Mesendoderm (in vitro differentiated cells): ENCODE data around the gene RTN3.

Experiments used
- DNase-seq: peaks from one replicate; pipeline ENCODE4 v3.0.0; 2013
- H2AK5ac ChIP-seq: 2 replicates; pipeline ENCODE4 v1.6.1; 2013; ENCODE audit warnings: low read length, inconsistent platforms
- H2BK120ac ChIP-seq: 2 replicates; pipeline ENCODE4 v1.6.1; 2013; ENCODE audit warnings: low read depth, mild to moderate bottlenecking, low read length, moderate library complexity, mixed read lengths
- H2BK15ac ChIP-seq: replicated peaks from 2 replicates; pipeline ENCODE4 v1.6.1; 2013; ENCODE audit warnings: low read depth, mild to moderate bottlenecking, moderate library complexity
- H2BK5ac ChIP-seq: 2 replicates; pipeline ENCODE4 v1.6.1; 2013; ENCODE audit warnings: low read length, inconsistent platforms
- H3K18ac ChIP-seq: 2 replicates; pipeline ENCODE4 v1.6.1; 2013; ENCODE audit warnings: mild to moderate bottlenecking, low read length, mixed read lengths
- H3K23ac ChIP-seq: one replicate; pipeline ENCODE4 v1.6.1; 2013; ENCODE audit warnings: low read length
- H3K27ac ChIP-seq: 2 replicates; pipeline ENCODE4 v1.5.1; 2013; ENCODE audit warnings: low read depth, mild to moderate bottlenecking, inconsistent platforms, low read length, moderate library complexity
- H3K27me3 ChIP-seq: 2 replicates; pipeline ENCODE4 v1.6.1; 2013; ENCODE audit warnings: low read length, control low read depth, mild to moderate bottlenecking, inconsistent platforms; ENCODE audit not compliant: insufficient read depth, poor library complexity
- H3K36me3 ChIP-seq: 2 replicates; pipeline ENCODE4 v1.6.1; 2013; ENCODE audit warnings: low read length, inconsistent platforms; ENCODE audit not compliant: control insufficient read depth, insufficient read depth
- H3K4ac ChIP-seq: one replicate; pipeline ENCODE4 v1.6.1; 2013; ENCODE audit warnings: low read depth, mild to moderate bottlenecking, low read length, moderate library complexity
- H3K4me1 ChIP-seq: 2 replicates; pipeline ENCODE4 v1.6.1; 2013; ENCODE audit warnings: low read depth, low read length, inconsistent platforms; ENCODE audit not compliant: control insufficient read depth
- H3K4me2 ChIP-seq: 2 replicates; pipeline ENCODE4 v1.6.1; 2013; ENCODE audit warnings: low read length
- H3K4me3 ChIP-seq: 2 replicates; pipeline ENCODE4 v1.5.1; 2013; ENCODE audit warnings: mild to moderate bottlenecking, low read length
- H3K56ac ChIP-seq: one replicate; pipeline ENCODE4 v1.6.1; 2013; ENCODE audit warnings: low read length
- H3K79me1 ChIP-seq: 2 replicates; pipeline ENCODE4 v1.6.1; 2013; ENCODE audit warnings: low read length, inconsistent platforms
- H3K79me2 ChIP-seq: 2 replicates; pipeline ENCODE4 v1.6.1; 2013; ENCODE audit warnings: mild to moderate bottlenecking, low read length; ENCODE audit not compliant: control insufficient read depth, insufficient read depth
- H3K9ac ChIP-seq: 2 replicates; pipeline ENCODE4 v1.6.1; 2013; ENCODE audit warnings: low read length, inconsistent platforms
- H4K5ac ChIP-seq: one replicate; pipeline ENCODE4 v1.6.1; 2013; ENCODE audit warnings: low read length
- H4K8ac ChIP-seq: one replicate; pipeline ENCODE4 v1.6.1; 2013; ENCODE audit warnings: low read depth, mild to moderate bottlenecking, control low read depth, low read length, moderate library complexity
- WGBS: extraction: QIAGEN DNeasy Blood & Tissue Kit; methylation state at CpG from one replicate; pipeline ENCODE4 v1.1.7; 2013; ENCODE audit warnings: low lambda C conversion rate, missing lambda C conversion rate; ENCODE audit not compliant: insufficient coverage; ENCODE audit errors: extremely low coverage; 5-methylcytosine and 5-hydroxymethylcytosine counted together

Gene RTN3

GRCh38 chr11:63708764-63709163, 27.5 kb downstream of the RTN3 start:
- DNase-seq, result no peak
- Histone ChIP-seq H3K56ac (no peak overlapping the region), H3K9ac (no peak overlapping the region), H3K4me1 (no peaks in the 10 kb centered on the region), H3K4ac (no peak overlapping the region), H3K18ac (no peak overlapping the region), H3K27me3 (no peaks in the 10 kb centered on the region), H3K4me2 (no peak overlapping the region), H3K4me3 (no peak overlapping the region), H4K8ac (no peak overlapping the region), H3K36me3 (no peaks in the 10 kb centered on the region), H3K23ac (no peak overlapping the region), H2BK15ac (no peak overlapping the region), H3K27ac (no peak overlapping the region), H3K79me2 (peaks cover 12% of the 10 kb centered on the region), H4K5ac (no peak overlapping the region), H2AK5ac (no peak overlapping the region), H3K79me1 (peaks cover 3% of the 10 kb centered on the region), H2BK5ac (no peak overlapping the region), H2BK120ac (no peak overlapping the region)
- WGBS, result no CpG with 5 or more reads among the region's 1 CpG

- no CpG with 5 or more reads among the region's 3 CpGs for WGBS
- H2AK5ac ChIP-seq, result no peak overlapping the region
- DNase-seq, result no peak
These were observed 28.1 kb downstream of the RTN3 start for GRCh38 chr11:63709336-63709884.

GRCh38 chr11:63710476-63711217, 29.3 kb downstream of the RTN3 start:
- Histone ChIP-seq H4K5ac (no peak overlapping the region), H2AK5ac (no peak overlapping the region), H3K4me2 (no peak overlapping the region), H3K18ac (no peak overlapping the region), H3K56ac (no peak overlapping the region), H2BK120ac (no peak overlapping the region), H3K36me3 (no peaks in the 10 kb centered on the region), H3K27ac (no peak overlapping the region), H3K4ac (no peak overlapping the region), H3K79me2 (peaks cover 10% of the 10 kb centered on the region), H4K8ac (no peak overlapping the region), H3K79me1 (peaks cover 3% of the 10 kb centered on the region), H2BK5ac (no peak overlapping the region), H2BK15ac (no peak overlapping the region), H3K23ac (no peak overlapping the region), H3K4me3 (no peak overlapping the region), H3K9ac (no peak overlapping the region), H3K4me1 (no peaks in the 10 kb centered on the region), H3K27me3 (no peaks in the 10 kb centered on the region)
- WGBS, result no CpG with 5 or more reads among the region's 11 CpGs
- peak; percentile 89 for DNase-seq

More at GRCh38 chr11:63709336-63709884, 28.1 kb downstream of the RTN3 start:
- Histone ChIP-seq H2BK5ac (no peak overlapping the region), H2BK120ac (no peak overlapping the region), H4K5ac (no peak overlapping the region), H3K4ac (no peak overlapping the region), H3K23ac (no peak overlapping the region), H3K56ac (no peak overlapping the region), H3K4me3 (no peak overlapping the region), H3K79me2 (peaks cover 12% of the 10 kb centered on the region), H3K9ac (no peak overlapping the region), H3K18ac (no peak overlapping the region), H3K27ac (no peak overlapping the region), H3K4me2 (no peak overlapping the region), H3K4me1 (no peaks in the 10 kb centered on the region), H4K8ac (no peak overlapping the region), H3K79me1 (peaks cover 3% of the 10 kb centered on the region), H3K27me3 (no peaks in the 10 kb centered on the region), H3K36me3 (no peaks in the 10 kb centered on the region), H2BK15ac (no peak overlapping the region)

GRCh38 chr11:63711838-63712237, 30.5 kb downstream of the RTN3 start:
- peak; percentile 56 for DNase-seq
- H4K5ac ChIP-seq, result no peak overlapping the region
- no peak overlapping the region for H2BK120ac ChIP-seq
- H3K4me1 ChIP-seq, result no peaks in the 10 kb centered on the region
- H3K27ac ChIP-seq, result no peak overlapping the region
- no peaks in the 10 kb centered on the region for H3K27me3 ChIP-seq
- no peak overlapping the region for H2BK15ac ChIP-seq
- H2BK5ac ChIP-seq, result no peak overlapping the region
- no peak overlapping the region for H3K56ac ChIP-seq
- no peak overlapping the region for H2AK5ac ChIP-seq
- no peak overlapping the region for H3K18ac ChIP-seq
- H3K4me2 ChIP-seq, result no peak overlapping the region
- H4K8ac ChIP-seq, result no peak overlapping the region
- H3K79me2 ChIP-seq, result peaks cover 11% of the 10 kb centered on the region
- WGBS, result no CpG with 5 or more reads among the region's 6 CpGs
- no peak overlapping the region for H3K9ac ChIP-seq
- H3K23ac ChIP-seq, result no peak overlapping the region
- no peak overlapping the region for H3K4me3 ChIP-seq
- peaks cover 2% of the 10 kb centered on the region for H3K79me1 ChIP-seq
- no peaks in the 10 kb centered on the region for H3K36me3 ChIP-seq
- no peak overlapping the region for H3K4ac ChIP-seq

- Histone ChIP-seq H3K9ac (no peak overlapping the region), H4K5ac (no peak overlapping the region), H2BK15ac (no peak overlapping the region), H3K56ac (no peak overlapping the region), H3K27me3 (no peaks in the 10 kb centered on the region), H2AK5ac (no peak overlapping the region), H3K23ac (no peak overlapping the region), H3K4me2 (no peak overlapping the region), H3K4me1 (no peaks in the 10 kb centered on the region), H3K36me3 (no peaks in the 10 kb centered on the region), H4K8ac (no peak overlapping the region), H3K79me2 (peaks cover 9% of the 10 kb centered on the region), H3K18ac (no peak overlapping the region), H3K4ac (no peak overlapping the region), H2BK5ac (no peak overlapping the region), H3K4me3 (no peak overlapping the region), H2BK120ac (no peak overlapping the region), H3K27ac (no peak overlapping the region), H3K79me1 (peaks cover 2% of the 10 kb centered on the region)
- DNase-seq, result no peak
- 100% methylated on average over 1 of the region's 2 CpGs for WGBS
These were observed 32.5 kb downstream of the RTN3 start for GRCh38 chr11:63713766-63714165.

GRCh38 chr11:63716046-63716445, 34.7 kb downstream of the RTN3 start:
- Histone ChIP-seq H3K23ac (no peak overlapping the region), H3K56ac (no peak overlapping the region)

More at GRCh38 chr11:63716046-63716445, 34.7 kb downstream of the RTN3 start:
- H2BK120ac ChIP-seq, result no peak overlapping the region
- H3K36me3 ChIP-seq, result no peaks in the 10 kb centered on the region
- no peak overlapping the region for H4K8ac ChIP-seq
- H3K18ac ChIP-seq, result no peak overlapping the region
- H3K4me1 ChIP-seq, result no peaks in the 10 kb centered on the region
- no peak overlapping the region for H3K4me3 ChIP-seq
- H2AK5ac ChIP-seq, result no peak overlapping the region
- no peak overlapping the region for H3K27ac ChIP-seq
- H3K79me2 ChIP-seq, result peaks cover 3% of the 10 kb centered on the region
- no peak overlapping the region for H3K4ac ChIP-seq
- H3K9ac ChIP-seq, result no peak overlapping the region
- no peak overlapping the region for H4K5ac ChIP-seq
- DNase-seq, result no peak
- H3K4me2 ChIP-seq, result no peak overlapping the region
- H2BK15ac ChIP-seq, result no peak overlapping the region
- H3K27me3 ChIP-seq, result no peaks in the 10 kb centered on the region
- peaks cover 5% of the 10 kb centered on the region for H3K79me1 ChIP-seq
- H2BK5ac ChIP-seq, result no peak overlapping the region
